HepG2 (cell line): Measurements from ENCODE around the gene RNASE2. TPM values are rescaled to one million over a fixed set of nuclear protein-coding genes. Genes with fewer than 3 reads are reported as not detected.

ENCODE experiments used
- ARID4A ChIP-seq: sonication (generic); formaldehyde crosslinking; IDR thresholded peaks from 2 replicates; pipeline ENCODE4 v1.5.0; 2020; ENCODE audit warnings: mild to moderate bottlenecking, missing genetic modification reagents, borderline replicate concordance
- ARNTL ChIP-seq: sonication (generic); formaldehyde crosslinking; IDR thresholded peaks from 2 replicates; pipeline ENCODE4 v1.4.0; 2020; ENCODE audit warnings: mild to moderate bottlenecking, missing genetic modification reagents
- ATF3 ChIP-seq: sonication (generic); formaldehyde crosslinking; IDR thresholded peaks from 2 replicates; pipeline ENCODE4 v1.4.0; 2020; ENCODE audit warnings: missing genetic modification reagents
- CENPBD1 ChIP-seq: sonication (generic); formaldehyde crosslinking; IDR thresholded peaks from 2 replicates; pipeline ENCODE4 v1.8.0; 2022; ENCODE audit warnings: missing genetic modification reagents, low read depth, mild to moderate bottlenecking, borderline replicate concordance
- FOXO4 ChIP-seq: sonication (generic); formaldehyde crosslinking; conservative IDR thresholded peaks from 2 replicates; pipeline ENCODE4 v1.8.1; 2023; ENCODE audit warnings: missing genetic modification reagents
- GLMP ChIP-seq: sonication (generic); formaldehyde crosslinking; IDR thresholded peaks from 2 replicates; pipeline ENCODE4 v1.9.0; 2021; ENCODE audit warnings: missing genetic modification reagents, mild to moderate bottlenecking, borderline replicate concordance
- HMGA1 ChIP-seq: sonication (generic); formaldehyde crosslinking; conservative IDR thresholded peaks from 2 replicates; pipeline ENCODE4 v1.4.0; 2020; ENCODE audit warnings: missing genetic modification reagents
- HNRNPK ChIP-seq: fragments of 200-400 bp; formaldehyde crosslinking; IDR thresholded peaks from 2 replicates; pipeline ENCODE4 v1.6.1; 2018; ENCODE audit warnings: low read length, low read depth, moderate library complexity, mild to moderate bottlenecking; ENCODE audit not compliant: poor library complexity, severe bottlenecking
- KMT2A ChIP-seq: sonication (generic); formaldehyde crosslinking; IDR thresholded peaks from 2 replicates; pipeline ENCODE4 v1.4.0; 2020; ENCODE audit warnings: missing genetic modification reagents
- MBNL3 ChIP-seq: fragments of 250-450 bp; sonication (Bioruptor Pico); conservative IDR thresholded peaks from 2 replicates; pipeline ENCODE4 v1.8.0; 2022; ENCODE audit warnings: mild to moderate bottlenecking, inconsistent platforms
- MLLT10 ChIP-seq: sonication (generic); formaldehyde crosslinking; IDR thresholded peaks from 2 replicates; pipeline ENCODE4 v1.4.0; 2020; ENCODE audit warnings: missing genetic modification reagents
- NR0B2 ChIP-seq: sonication (generic); formaldehyde crosslinking; IDR thresholded peaks from 2 replicates; pipeline ENCODE4 v1.4.0; 2020; ENCODE audit warnings: mild to moderate bottlenecking, missing genetic modification reagents
- PHF5A ChIP-seq: IDR thresholded peaks from one replicate; pipeline ENCODE4 v1.6.1; 2018; ENCODE audit warnings: low read depth, missing genetic modification reagents; ENCODE audit not compliant: unreplicated experiment
- POGZ ChIP-seq: sonication (generic); formaldehyde crosslinking; IDR thresholded peaks from 2 replicates; pipeline ENCODE4 v1.4.0; 2020; ENCODE audit warnings: mild to moderate bottlenecking, missing genetic modification reagents
- PRMT3 ChIP-seq: sonication (generic); formaldehyde crosslinking; IDR thresholded peaks from 2 replicates; pipeline ENCODE4 v1.8.1; 2022; ENCODE audit warnings: low read depth, mild to moderate bottlenecking, moderate library complexity, missing genetic modification reagents, borderline replicate concordance
- SIX4 ChIP-seq: sonication (generic); formaldehyde crosslinking; IDR thresholded peaks from 2 replicates; pipeline ENCODE4 v1.4.0; 2020; ENCODE audit warnings: missing genetic modification reagents
- ZFX ChIP-seq: sonication (generic); formaldehyde crosslinking; IDR thresholded peaks from 2 replicates; pipeline ENCODE4 v1.4.0; 2020; ENCODE audit warnings: mild to moderate bottlenecking, low read depth, missing genetic modification reagents, moderate library complexity
- ZNF207 ChIP-seq: fragments of 450-650 bp; IDR thresholded peaks from 2 replicates; pipeline ENCODE4 v1.6.1; 2016; ENCODE audit warnings: antibody characterized with exemption, borderline replicate concordance
- ZNF260 ChIP-seq: sonication (generic); formaldehyde crosslinking; IDR thresholded peaks from 2 replicates; pipeline ENCODE4 v1.4.0; 2020; ENCODE audit warnings: missing genetic modification reagents, low read depth, mild to moderate bottlenecking, borderline replicate concordance
- ZNF790 ChIP-seq: sonication (generic); formaldehyde crosslinking; IDR thresholded peaks from 2 replicates; pipeline ENCODE4 v1.8.0; 2022; ENCODE audit warnings: missing genetic modification reagents, mild to moderate bottlenecking, borderline replicate concordance
- ZNF878 ChIP-seq: sonication (generic); formaldehyde crosslinking; IDR thresholded peaks from 2 replicates; pipeline ENCODE4 v1.8.1; 2023; ENCODE audit warnings: mild to moderate bottlenecking, missing genetic modification reagents, moderate library complexity
- polyA plus RNA-seq, 8 experiments: library from polyadenylated mRNA; depleted of rRNA in 3 of 8; stranded (reverse) in 7 of 8; unstranded in 1 of 8; fragments of >200 nt; fragmentation: Illumina TruSeq in 4 of 8; extraction: Trizol in 4 of 8; gene quantifications; 2 replicates each; pipeline versions ENCODE4 v1.2.1 to v1.2.3, GENCODE V29; 2011 to 2016; ENCODE audit warnings: low read depth in 4 of 8, missing spikeins in 1 of 8, mixed read lengths in 1 of 8; ENCODE audit not compliant: insufficient read depth in 1 of 8
- total RNA-seq, 5 experiments: library from RNA; depleted of rRNA; stranded (reverse); fragments of >200 nt; fragmentation: Illumina TruSeq; extraction: Trizol; gene quantifications; 2 replicates each; pipeline ENCODE4 v1.2.3, GENCODE V29; 2016; ENCODE audit warnings: low read depth in 1 of 5

RNASE2 gene
- total and polyA plus RNA-seq, 2 of the 13 experiments (the other 11 are each of a cell fraction or from before 2014, with no cell fraction given), result 0.69 TPM; not detected in 1

GRCh38 chr14:20989787-20990600 lies 34.7 kb downstream of the RNASE2 start, which contains the start of gene METTL17 (continued):
- TF ChIP-seq ARID4A, result peak; percentile 90
- no peak for TF ChIP-seq CENPBD1 (CRISPR knock-in tag)
- TF ChIP-seq ARNTL (CRISPR knock-in tag), result peak; percentile 51
- TF ChIP-seq FOXO4 (CRISPR knock-in tag), result no peak
- TF ChIP-seq GLMP (CRISPR knock-in tag), result no peak
- no peak; the same call in 1 of the 2 replicates for TF ChIP-seq ATF3 (CRISPR knock-in tag)
- TF ChIP-seq ZNF207, result no peak
- no peak for TF ChIP-seq SIX4 (CRISPR knock-in tag)
- peak; percentile 97 for TF ChIP-seq ZFX (CRISPR knock-in tag)
- TF ChIP-seq HMGA1 (CRISPR knock-in tag), result no peak
- no peak for TF ChIP-seq PRMT3 (CRISPR knock-in tag)
- no peak for TF ChIP-seq ZNF260 (CRISPR knock-in tag)
- TF ChIP-seq ZNF878 (CRISPR knock-in tag), result no peak
- TF ChIP-seq MBNL3 (CRISPR knock-in tag), result no peak
- TF ChIP-seq HNRNPK, result no peak
- TF ChIP-seq PHF5A, result no peak
- TF ChIP-seq MLLT10, result no peak
- peak; percentile 43; the same call in 1 of the 2 replicates for TF ChIP-seq ZNF790 (CRISPR knock-in tag)
- no peak for TF ChIP-seq NR0B2 (CRISPR knock-in tag)
- 0 out of 2 replicates have a peak, but pooled peaks have one; percentile 47 for TF ChIP-seq KMT2A (CRISPR knock-in tag)
- TF ChIP-seq POGZ (CRISPR knock-in tag), result peak; percentile 54; the same call in 1 of the 2 replicates
